HuH-7 (cell line): Measurements from ENCODE around the gene KIAA1614.
"Not testable (repeated sequence)": the region's sequence is repeated elsewhere in the genome, so short reads cannot be mapped to it uniquely, and the experiment has no call there.

Experiments used
- DNase-seq: peaks from one replicate; pipeline ENCODE4 v3.0.0; 2011; ENCODE audit warnings: low spot score

Gene KIAA1614

GRCh38 chr1:180961622-180962021, 48.9 kb downstream of the KIAA1614 start:
- DNase-seq: no peak

GRCh38 chr1:180962178-180962577, 49.5 kb downstream of the KIAA1614 start:
- no peak for DNase-seq

GRCh38 chr1:180964056-180964455, 51.4 kb downstream of the KIAA1614 start:
- no peak for DNase-seq

- DNase-seq: no peak
These were observed 51.9 kb downstream of the KIAA1614 start for GRCh38 chr1:180964595-180964994.

- no peak for DNase-seq
These were observed 53.6 kb downstream of the KIAA1614 start for GRCh38 chr1:180966312-180966711.

GRCh38 chr1:180966744-180967536, 54.2 kb downstream of the KIAA1614 start:
- DNase-seq: no peak

- no peak for DNase-seq
These were observed 54.9 kb downstream of the KIAA1614 start for GRCh38 chr1:180967558-180967957.

- DNase-seq: not testable (repeated sequence)
These were observed 56.1 kb downstream of the KIAA1614 start for GRCh38 chr1:180968834-180969233.

- no peak for DNase-seq
These were observed 56.7 kb downstream of the KIAA1614 start for GRCh38 chr1:180969434-180969833.

- DNase-seq: no peak
These were observed 57.8 kb downstream of the KIAA1614 start for GRCh38 chr1:180970333-180971079.

- DNase-seq: no peak
These were observed 58.7 kb downstream of the KIAA1614 start for GRCh38 chr1:180971273-180971997.

GRCh38 chr1:180973369-180973768, 60.7 kb downstream of the KIAA1614 start:
- DNase-seq: no peak

GRCh38 chr1:180974236-180974635, 61.5 kb downstream of the KIAA1614 start:
- no peak for DNase-seq

- DNase-seq: no peak
These were observed 62.9 kb downstream of the KIAA1614 start for GRCh38 chr1:180975551-180975950.

GRCh38 chr1:180976191-180976590, 63.5 kb downstream of the KIAA1614 start:
- no peak for DNase-seq

GRCh38 chr1:180976732-180977357, 64.1 kb downstream of the KIAA1614 start:
- no peak for DNase-seq

GRCh38 chr1:180981596-180982387, 69.1 kb downstream of the KIAA1614 start:
- DNase-seq: no peak

- no peak for DNase-seq
These were observed 69.7 kb downstream of the KIAA1614 start for GRCh38 chr1:180982422-180982821.

GRCh38 chr1:180988253-180988752, 75.6 kb downstream of the KIAA1614 start:
- no peak for DNase-seq

GRCh38 chr1:180994262-180994661, 81.6 kb downstream of the KIAA1614 start:
- DNase-seq: no peak

- DNase-seq: no peak
These were observed 85.3 kb downstream of the KIAA1614 start for GRCh38 chr1:180997843-180998504.
